GM12872 (cell line): ENCODE measurements around the gene TBCB.

Experiments used
- CTCF ChIP-seq: IDR thresholded peaks from 3 replicates; pipeline ENCODE4 v1.5.1; 2011; ENCODE audit warnings: low read depth, mild to moderate bottlenecking, low read length, moderate library complexity; ENCODE audit not compliant: insufficient read depth

TBCB gene, protein sequence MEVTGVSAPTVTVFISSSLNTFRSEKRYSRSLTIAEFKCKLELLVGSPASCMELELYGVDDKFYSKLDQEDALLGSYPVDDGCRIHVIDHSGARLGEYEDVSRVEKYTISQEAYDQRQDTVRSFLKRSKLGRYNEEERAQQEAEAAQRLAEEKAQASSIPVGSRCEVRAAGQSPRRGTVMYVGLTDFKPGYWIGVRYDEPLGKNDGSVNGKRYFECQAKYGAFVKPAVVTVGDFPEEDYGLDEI

GRCh38 chr19:36115453-36116343 is at the start of gene TBCB:
Gene TBCB, plus strand, starts transcription at chr19:36115468. Its CDS starts 93 bp downstream, at chr19:36115561.
- TF ChIP-seq CTCF: no peak

DNA sequence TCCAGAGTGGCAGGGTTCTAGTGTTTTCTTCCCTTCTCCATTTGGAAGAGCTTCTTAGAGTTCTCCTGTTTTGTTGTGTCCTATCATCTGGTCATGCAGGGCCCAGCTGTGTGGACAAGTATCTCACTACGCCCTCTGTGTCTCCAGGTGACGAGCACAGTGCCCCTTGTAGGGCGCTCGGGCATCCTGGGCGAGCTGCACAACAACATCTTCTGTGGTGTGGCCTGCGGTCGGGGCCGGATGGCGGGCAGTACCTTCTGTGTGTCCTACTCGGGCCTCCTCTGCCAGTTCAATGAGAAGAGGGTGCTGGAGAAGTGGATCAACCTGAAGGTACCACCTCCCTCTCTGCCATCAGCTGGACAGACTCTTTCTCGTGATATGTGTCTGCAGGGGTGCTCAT is 47.6 kb upstream of the TBCB start:
- no peak for TF ChIP-seq CTCF

DNA sequence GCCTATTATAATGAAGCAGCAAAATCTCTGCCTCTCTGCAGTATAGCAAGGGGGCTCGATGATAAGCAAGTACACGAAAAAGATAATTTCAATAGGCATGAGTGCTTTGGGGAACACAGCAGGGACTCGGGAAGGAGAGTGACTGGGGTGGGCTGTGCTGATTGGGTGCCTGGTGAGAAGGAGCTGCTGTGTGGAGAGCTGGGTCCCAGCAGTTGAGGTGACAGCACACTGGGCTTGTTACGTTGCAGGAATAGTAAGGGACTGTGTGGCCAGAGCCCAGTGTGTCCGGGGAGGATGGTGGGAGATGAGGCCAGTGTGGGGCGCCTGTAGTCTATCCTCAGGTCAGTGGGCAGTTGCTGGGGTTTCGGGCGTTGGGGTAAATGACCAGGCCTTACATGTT is 43.2 kb upstream of the TBCB start:
- TF ChIP-seq CTCF: no peak

DNA sequence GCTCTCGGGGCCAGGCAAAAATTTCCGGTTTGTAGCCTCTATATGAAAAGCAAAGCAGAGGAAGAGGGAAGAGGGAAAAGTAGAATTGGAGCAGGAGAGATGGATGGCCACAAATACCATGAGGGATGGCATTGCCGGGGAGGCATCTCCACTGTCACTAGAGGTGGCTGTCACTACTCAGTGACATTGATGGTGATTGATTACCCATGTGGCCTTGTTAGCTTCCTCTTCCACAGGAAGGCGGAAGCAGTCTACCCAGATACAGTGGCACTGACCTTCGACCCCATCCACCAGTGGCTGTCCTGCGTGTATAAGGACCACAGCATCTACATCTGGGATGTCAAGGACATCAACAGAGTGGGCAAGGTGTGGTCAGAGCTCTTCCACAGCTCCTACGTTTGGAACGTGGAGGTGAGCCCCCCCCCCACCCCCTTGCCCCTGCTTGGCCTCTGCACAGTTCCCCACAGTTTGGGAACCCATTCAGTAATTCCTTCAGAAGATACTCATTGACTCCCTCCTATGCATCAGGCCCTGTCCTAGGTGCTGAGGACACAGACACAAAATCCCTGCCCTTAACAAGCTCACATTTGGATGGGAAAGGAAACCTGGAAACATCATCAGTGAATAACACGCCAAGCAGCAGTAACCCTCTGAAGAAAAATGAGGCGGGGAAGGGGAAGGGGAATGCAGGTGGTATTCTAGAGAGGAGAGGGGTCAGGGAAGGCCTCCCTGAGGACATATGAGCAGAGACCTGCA is 42.0 kb upstream of the TBCB start:
- no peak for TF ChIP-seq CTCF

DNA sequence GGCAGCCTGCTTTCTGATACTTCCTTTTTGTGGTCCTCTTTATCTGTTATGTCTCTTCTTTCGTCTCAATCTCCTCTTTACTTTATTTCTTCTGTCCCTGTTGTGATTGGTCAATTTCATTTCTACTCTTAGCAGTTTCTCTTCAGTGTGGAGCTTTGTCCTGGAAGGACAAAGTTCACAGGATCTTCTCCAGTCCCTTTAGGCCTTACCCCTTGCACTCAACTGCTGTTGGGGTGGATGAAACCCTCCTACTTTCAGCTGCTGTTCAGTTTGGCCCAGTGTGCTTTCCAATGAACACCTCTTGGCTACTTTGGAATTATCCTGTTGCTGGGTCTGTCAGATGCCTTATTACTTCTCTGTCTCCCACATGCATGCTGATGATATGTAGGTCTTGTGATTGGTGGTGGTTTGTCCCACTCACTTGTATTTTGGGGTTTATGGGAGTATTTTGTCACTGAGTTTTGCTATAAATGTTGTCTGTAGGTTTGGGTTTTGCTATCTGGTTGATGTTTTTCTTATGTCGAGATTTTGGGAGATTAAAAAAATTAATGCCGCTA is 35.8 kb upstream of the TBCB start:
- no peak for TF ChIP-seq CTCF

DNA sequence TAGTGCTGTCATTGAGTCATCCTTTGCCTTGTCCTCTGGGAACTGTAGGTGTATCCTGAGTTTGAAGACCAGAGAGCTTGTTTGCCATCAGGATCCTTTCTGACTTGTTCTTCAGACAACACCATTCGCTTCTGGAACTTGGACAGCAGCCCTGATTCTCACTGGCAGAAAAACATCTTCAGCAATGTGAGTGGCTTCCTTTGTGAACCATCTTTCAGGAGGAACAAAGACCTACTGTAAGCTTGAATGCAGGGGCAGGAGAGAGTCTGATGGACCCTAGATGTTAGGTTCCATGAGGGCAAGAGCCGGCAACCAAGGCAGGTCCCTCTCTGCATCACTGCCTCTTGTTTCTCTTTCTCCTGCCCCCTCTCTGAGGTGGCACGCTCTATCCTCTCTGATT is 33.9 kb upstream of the TBCB start:
- no peak for TF ChIP-seq CTCF

DNA sequence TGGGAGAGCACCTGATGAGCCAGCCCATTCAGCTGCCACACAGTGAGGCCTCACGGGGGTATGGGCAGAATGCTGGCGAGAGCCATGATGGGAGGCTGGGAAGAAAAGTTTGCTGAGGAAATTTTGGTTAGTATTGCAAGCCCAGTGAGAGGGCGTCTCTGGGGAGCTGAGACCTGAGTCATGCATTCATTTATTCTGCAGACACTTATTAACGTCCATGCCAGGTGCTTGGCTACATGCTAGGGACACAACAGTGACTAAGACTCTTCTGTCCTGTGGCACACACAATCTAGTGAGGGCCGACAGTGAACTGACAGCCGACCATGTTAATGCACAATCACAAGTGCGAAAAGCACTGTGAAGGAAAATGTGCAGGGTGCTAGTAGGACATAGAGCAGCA is 33.4 kb upstream of the TBCB start:
- no peak for TF ChIP-seq CTCF
